ENCODE measurements around the gene AP4E1. TPM values are rescaled to one million over a fixed set of nuclear protein-coding genes. Genes with fewer than 3 reads are reported as not detected.

Gene AP4E1
- total RNA-seq, 1 experiment from 2014 or later: 9.5 TPM

- no peak for TF ChIP-seq ZNF425 (CRISPR knock-in tag; conservative IDR thresholded peaks at IDR 0.05)
Measured at GRCh38 chr15:50904211-50904610, 4.3 kb upstream of the AP4E1 start (continued).

GRCh38 chr15:50905055-50905454, 3.4 kb upstream of the AP4E1 start:
- ATAC-seq: no peak
- POLR2A ChIA-PET: interaction anchor here (0.7 kb wide), 1 partner anchor 139 kb away, joined by 3 read pairs; no protein-coding TSS in a partner anchor
- Mint-ChIP-seq H3K4me3 (no peak overlapping the region), H3K4me1 (peaks cover 9% of the 10 kb centered on the region), H3K9me3 (no peaks in the 10 kb centered on the region), H3K27me3 (ENCODE audit: low read depth) (peaks cover 6% of the 10 kb centered on the region; the same call in 1 of the 2 replicates), H3K27ac (no peak overlapping the region), H3K36me3 (no peaks in the 10 kb centered on the region)
- CTCF ChIA-PET: interaction anchor here (0.7 kb wide), 1 partner anchor 20 kb away, joined by 3 read pairs; no protein-coding TSS in a partner anchor
- DNase-seq (ENCODE audit: low spot score): no peak
- no peak for TF ChIP-seq GTF2I (CRISPR knock-in tag; conservative IDR thresholded peaks at IDR 0.05)
- TF ChIP-seq CTCF (IDR thresholded peaks at IDR 0.05): no peak
- no peak for TF ChIP-seq E2F4 (CRISPR knock-in tag; IDR thresholded peaks at IDR 0.05; ENCODE audit: borderline replicate concordance, low read depth)
- TF ChIP-seq AFF4 (CRISPR knock-in tag; IDR thresholded peaks at IDR 0.05; ENCODE audit: borderline replicate concordance): no peak
- TF ChIP-seq ATF1 (CRISPR knock-in tag; IDR thresholded peaks at IDR 0.05): no peak
- no peak for TF ChIP-seq E2F1 (CRISPR knock-in tag; IDR thresholded peaks at IDR 0.05)
- no peak for TF ChIP-seq ELF4 (CRISPR knock-in tag; IDR thresholded peaks at IDR 0.05; ENCODE audit: low read depth)
- TF ChIP-seq ZNF425 (CRISPR knock-in tag; conservative IDR thresholded peaks at IDR 0.05): no peak
- no peak for TF ChIP-seq ZBTB21 (CRISPR knock-in tag; IDR thresholded peaks at IDR 0.05; ENCODE audit: borderline replicate concordance)
- no peak for TF ChIP-seq CREM (CRISPR knock-in tag; IDR thresholded peaks at IDR 0.05)
- no peak for TF ChIP-seq SMAD3 (CRISPR knock-in tag; IDR thresholded peaks at IDR 0.05; ENCODE audit: borderline replicate concordance)
- no peak for TF ChIP-seq MYBL2 (CRISPR knock-in tag; IDR thresholded peaks at IDR 0.05)
- TF ChIP-seq RELA (CRISPR knock-in tag; IDR thresholded peaks at IDR 0.05; ENCODE audit: borderline replicate concordance): no peak
- TF ChIP-seq MLX (CRISPR knock-in tag; IDR thresholded peaks at IDR 0.05): no peak
- no peak for TF ChIP-seq CDX4 (CRISPR knock-in tag; IDR thresholded peaks at IDR 0.05; ENCODE audit: borderline replicate concordance)
- TF ChIP-seq ARID4B (CRISPR knock-in tag; IDR thresholded peaks at IDR 0.05; ENCODE audit: borderline replicate concordance): no peak
